A673 (cell line): Measurements from ENCODE around the gene PDLIM1.

ENCODE experiments used
- CTCF ChIP-seq: fragments of 300-800, 200-600 bp; sonication (generic); conservative IDR thresholded peaks from 2 replicates; pipeline ENCODE4 v1.5.1; 2017; ENCODE audit warnings: low read depth, mild to moderate bottlenecking, antibody characterized with exemption, low read length, moderate library complexity, mixed read lengths
- EZH2 ChIP-seq: fragments of 200-600 bp; sonication (generic); IDR thresholded peaks from 2 replicates; pipeline ENCODE4 v1.6.1; 2017; ENCODE audit warnings: borderline replicate concordance, low read depth, mild to moderate bottlenecking, mixed read lengths, antibody characterized with exemption, low read length; ENCODE audit not compliant: poor library complexity, severe bottlenecking

- TF ChIP-seq CTCF (no peak), EZH2 (no peak)
Measured at GRCh38 chr10:95305606-95306317, 15.0 kb upstream of the PDLIM1 start.
